Activated CD4-positive, alpha-beta T cell treated with anti-CD3 and anti-CD28 coated beads, Interleukin-2, Interleukin-4, amounts not matched to agents 100 ng/mL and 50 ng/mL, durations not matched to agents 16 hours and 8 hours (primary cell): Measurements from ENCODE around the gene CPVL.
A peak's percentile ranks its signal among the peaks of the same experiment; 100 is the strongest.
"Not testable (repeated sequence)": the region's sequence is repeated elsewhere in the genome, so short reads cannot be mapped to it uniquely, and the experiment has no call there.

Experiments used
- DNase-seq: peaks from one replicate; pipeline ENCODE4 v3.0.0-alpha.2; 2020; ENCODE audit warnings: low spot score

The CPVL gene

DNA sequence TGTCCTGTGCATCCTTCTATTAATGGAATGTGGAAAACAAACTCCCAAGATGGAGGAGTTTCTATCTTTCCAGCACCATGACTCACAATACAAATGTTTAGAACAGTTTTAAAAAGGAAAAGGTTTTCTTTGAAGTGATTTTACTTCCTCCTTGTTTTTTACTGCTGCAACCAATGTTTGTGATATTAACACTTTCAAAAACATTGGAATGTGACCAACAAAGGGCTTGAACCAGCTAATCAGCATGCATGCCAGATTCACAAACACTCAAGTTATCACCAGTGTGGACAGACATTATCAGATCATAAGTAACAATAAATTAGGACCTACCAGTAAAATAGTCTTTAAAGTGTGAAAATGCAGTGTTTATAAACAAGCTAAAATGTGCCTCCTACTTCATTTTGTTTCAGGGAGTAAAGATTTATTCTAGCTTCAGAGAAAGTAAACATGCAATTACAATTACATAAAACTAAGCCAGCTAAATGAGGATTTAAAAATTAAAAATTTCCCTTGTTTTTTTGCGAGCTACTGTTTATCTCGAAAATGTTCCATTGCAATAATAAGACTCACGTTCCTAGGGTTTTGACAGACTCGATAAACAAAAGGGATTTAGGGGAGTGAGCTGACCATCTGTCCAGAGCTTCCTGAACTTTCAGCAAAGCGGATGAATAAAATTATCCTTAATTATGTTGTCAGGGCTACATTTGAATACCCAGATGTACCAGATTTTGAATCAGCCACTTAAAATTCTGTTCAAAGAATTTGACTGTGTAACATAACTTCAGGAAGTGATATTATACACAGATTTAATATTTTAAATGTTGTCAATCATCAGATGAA, 29.8 kb downstream of the CPVL start:
- no peak for DNase-seq

DNA sequence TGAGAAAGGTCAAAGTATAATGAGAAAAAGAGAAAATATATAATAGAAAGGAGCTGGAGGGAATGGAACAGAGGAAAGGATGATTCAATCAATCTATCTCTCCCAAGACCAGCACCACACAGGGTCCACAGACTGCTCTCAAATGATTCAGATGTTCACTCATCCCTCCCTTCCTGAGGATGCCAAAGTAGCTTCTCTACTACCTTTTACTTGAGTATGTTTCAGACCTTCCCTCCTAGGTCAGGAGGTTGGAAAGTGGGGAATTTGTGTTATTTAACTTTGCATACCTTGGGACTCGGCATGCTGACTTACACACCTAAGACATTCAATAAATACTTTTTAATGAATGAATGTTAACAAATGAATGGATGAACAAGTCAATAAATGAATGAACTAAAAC, 30.6 kb downstream of the CPVL start:
- no peak for DNase-seq

DNA sequence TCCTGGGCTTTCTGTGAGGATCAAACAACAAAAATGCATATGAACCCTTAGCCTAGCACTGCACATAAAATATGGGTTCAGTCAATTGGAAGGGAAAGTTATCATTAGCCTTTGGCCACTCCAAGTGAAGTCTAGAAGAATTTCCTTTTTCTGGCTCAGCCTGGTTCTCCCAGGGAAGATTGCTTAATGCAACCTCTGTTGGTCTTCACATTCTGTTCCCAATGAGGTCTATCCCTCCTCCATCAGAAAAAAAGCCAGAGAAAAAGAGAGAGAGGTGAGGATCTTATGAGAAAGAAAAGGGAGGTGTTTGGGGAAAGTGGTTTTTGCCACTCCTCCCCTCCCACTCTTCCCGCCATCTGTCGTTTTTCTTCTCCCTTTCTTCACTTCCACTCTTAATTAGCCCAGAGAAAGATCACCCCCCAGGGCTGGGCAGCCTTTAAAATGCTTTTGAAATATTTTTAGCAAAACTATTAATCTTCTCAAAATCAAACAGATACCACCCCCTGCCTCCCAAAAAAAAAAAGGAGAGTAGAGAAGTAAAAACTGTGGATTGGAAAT, 31.1 kb downstream of the CPVL start:
- no peak for DNase-seq

DNA sequence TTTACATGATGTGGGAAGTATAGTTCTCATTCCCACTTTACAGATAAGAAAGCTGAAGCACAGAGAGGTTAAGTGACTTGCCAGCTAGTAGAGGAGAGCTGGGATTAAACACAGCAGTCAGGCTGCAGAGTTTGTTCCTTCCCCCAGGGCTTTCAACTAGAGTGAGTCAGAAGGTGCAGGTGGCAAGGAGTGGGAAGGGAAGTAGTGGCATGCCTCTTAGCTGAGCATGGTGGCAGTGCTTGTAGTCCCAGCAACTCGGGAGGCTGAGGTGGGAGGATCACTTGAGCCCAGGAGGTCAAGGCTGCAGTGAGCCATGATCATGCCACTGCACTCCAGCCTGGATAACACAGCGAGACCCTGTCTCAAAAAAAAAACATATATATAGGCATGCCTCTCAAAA, 32.1 kb downstream of the CPVL start:
- DNase-seq: not testable (repeated sequence)

DNA sequence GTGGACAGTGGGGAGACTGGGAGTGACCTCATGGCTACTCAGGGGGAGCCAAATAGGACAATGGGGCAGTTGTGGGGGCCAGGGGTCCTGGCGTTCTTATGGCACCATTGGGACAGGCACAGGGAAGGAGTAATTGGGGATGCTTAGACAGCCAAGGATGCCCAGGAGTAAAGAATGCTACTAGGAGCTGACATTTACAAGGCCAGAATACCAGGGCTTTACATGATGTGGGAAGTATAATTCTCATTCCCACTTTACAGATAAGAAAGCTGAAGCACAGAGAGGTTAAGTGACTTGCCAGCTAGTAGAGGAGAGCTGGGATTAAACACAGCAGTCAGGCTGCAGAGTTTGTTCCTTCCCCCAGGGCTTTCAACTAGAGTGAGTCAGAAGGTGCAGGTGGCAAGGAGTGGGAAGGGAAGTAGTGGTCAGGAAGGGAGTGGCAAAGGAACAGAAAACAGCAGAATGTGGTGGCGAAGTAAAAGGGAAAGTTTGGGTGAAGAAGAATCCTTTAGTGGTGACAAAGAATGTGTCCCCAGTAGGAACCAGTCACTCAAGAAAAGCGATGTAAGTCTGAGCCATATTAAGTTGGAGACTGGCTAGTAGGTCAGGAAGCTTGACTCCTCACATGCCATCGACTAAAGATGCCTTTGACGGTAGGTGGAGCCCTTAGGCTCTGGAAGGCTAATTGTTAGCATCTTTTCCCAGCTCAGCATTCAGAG, 32.8 kb downstream of the CPVL start:
- DNase-seq: peak; percentile 22

DNA sequence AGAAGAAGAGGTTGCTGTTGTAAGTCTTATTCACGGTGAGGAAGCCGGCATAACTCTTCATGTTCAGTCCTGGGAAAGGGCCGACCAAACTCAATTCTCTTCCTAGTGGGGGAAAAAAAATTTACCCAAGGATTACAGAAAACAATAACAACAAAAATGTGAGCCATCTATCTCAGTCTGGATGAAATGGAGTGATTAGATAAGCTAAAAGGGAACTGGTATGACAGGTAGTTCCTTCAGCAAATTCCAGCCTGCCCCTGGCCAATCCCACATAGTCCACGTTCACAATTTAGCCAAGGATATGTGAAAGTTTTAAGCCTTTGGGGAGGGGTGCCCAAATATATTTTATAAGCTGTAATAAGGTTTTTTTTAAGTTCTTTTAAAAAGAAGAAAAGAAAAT, 33.6 kb downstream of the CPVL start:
- no peak for DNase-seq

DNA sequence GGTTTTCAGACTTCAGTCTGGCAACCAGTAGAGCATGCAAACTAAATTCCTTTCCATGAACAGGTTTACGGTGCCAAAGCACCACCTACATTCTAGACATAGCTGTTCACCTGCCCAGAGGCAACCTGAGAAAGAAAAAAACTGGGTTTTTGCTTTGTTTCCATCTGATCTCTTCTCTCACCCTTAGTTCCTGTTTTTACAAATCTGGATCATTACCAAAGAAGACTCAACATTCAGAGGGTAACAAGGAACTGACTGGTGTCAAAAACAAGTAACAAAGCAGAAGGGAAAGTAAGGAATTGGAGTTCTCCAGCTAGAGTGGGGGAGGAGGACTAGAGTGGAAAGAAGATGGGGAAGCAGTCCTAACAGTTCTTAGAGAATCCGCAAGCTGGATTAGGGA, 36.4 kb downstream of the CPVL start:
- DNase-seq: no peak

DNA sequence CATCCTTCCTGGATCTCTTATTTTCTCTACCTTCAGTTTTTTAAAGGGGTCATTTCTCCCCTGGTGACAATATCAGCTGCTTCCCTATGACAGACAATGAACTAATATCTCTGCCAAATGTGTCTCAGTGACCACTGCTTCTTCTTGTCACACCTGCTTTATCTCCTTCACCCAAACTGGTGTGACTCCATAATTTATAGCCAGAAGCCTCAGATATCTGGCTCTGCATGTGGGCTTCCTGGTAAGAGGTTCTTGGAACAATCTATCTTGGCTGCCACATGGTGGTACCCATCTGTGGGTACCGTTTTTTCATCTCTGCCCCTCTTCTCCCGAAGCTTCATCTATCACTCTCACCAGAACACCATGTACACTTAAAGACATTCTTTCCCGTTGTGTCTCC, 37.0 kb downstream of the CPVL start:
- no peak for DNase-seq

DNA sequence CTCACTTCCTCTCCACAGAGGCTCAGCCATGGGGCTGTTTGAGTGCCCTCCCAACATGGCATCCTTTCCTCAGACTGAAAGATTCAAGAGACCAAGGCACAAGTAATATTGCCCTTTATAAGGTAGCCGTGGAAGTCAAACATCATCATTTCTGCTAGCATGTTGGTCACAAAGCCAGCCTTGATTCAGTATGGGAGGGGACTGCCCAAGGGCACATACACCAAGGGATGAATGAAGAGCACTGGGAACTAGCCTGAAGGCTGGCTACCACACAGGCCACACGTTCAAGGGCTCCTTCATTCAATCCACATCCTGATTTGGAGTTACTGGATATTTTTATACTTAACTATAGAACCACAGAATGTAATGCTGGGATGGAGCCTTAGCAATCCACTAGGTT, 39.3 kb downstream of the CPVL start:
- no peak for DNase-seq

DNA sequence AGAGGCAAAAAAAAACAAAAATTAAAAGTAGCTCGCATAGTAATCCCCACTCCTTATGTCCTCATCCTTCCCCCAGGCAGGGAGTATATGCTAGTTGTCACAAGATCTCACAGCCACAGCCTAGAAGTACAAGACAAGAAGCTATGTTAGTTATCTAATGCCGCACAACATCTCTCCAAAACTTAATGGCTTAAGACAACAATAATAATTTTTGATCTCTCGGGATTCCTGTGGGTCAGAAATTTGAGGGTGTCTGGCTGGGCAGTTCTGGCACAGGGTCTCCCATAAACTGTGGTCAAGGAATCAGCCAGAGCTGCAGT, 39.7 kb downstream of the CPVL start:
- DNase-seq: no peak

DNA sequence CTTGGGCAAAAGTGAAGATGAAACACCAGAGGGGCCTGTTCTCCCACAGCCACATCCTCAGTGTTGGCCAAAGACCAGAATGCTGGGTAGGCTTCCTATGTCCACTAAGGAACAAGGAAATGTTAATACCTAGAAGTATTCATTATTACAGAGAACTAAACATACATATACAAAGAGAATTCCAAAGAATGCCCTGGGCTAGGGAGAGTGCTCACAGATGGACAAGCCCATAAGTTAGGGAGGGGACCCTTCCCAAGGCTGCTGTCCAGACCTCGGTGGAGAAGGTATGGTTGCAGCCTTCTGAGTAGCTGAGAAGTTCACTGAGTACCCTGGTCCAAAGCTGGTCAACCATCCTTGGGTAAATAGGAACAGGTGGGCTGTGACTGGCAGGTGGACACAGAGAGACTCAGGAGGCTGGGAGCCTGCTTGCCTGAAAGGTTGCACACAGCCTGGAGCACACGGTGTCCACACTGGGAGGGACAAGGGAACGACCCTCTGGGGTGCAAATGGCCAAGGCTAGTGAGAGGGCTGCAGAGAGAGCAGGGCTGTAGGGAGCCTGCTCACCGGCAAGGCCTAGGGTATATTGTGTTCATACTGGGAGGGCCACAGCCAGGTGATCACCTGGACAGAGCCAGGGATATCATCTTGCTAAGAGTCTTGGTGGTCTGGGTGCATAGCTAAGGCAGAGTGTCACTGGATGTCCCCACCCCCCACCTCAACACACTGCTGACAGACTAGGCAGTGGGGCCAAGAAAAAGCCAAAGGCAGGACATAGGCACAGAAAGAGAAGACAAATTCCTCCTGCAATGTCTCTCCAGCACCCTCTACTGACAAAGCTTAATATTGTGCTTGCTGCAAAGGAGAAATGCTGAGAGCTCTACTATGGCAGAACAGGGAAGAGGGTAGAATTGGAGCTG, 40.3 kb downstream of the CPVL start:
- DNase-seq: peak; percentile 61

DNA sequence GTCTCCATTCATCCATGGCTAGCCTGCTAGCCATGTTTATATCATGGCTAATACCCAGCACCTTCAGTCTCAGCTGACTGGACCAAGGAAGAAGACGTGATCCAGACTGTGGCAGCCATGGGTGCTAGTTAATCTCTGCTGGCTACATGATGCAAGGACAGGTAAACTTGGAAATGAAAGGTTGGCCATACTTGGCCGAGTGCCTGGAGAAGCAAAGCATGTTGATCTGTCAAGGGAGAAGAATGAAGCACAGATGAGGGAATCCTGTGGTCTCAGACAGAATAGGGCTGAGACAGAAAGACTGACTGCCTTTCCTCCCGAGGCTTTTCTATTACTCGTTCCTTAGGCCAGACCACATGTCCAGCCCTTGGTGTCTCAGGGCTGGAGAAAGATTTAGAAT, 41.1 kb downstream of the CPVL start:
- DNase-seq: no peak

DNA sequence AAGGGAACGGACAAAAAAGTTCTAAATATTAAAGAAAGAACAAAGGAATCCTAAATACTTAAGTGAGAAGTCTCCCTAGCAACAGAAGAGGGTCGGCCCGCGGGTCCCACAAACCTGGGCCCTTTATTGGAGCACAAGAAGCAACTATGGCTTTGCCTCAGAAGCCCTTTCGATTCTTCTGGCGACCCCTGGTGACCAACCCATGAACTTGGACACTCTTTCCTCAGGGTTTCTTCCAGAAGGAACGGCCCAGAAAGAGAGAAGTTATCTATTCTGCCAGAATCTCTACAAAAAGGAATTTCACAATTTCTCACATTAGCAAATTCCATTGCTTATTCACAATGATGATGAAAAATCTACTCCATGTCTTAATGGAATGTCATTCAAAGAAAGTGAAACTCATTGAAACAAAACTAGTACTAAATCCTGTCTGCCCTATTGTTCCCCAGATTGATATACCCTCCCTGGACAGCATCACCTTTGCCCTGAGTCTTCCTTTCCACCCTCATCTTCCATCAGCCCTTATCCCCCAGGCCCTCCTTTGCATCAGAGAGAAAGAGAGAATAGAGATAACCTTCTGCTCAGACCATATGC, 43.7 kb downstream of the CPVL start:
- peak; percentile 30 for DNase-seq

DNA sequence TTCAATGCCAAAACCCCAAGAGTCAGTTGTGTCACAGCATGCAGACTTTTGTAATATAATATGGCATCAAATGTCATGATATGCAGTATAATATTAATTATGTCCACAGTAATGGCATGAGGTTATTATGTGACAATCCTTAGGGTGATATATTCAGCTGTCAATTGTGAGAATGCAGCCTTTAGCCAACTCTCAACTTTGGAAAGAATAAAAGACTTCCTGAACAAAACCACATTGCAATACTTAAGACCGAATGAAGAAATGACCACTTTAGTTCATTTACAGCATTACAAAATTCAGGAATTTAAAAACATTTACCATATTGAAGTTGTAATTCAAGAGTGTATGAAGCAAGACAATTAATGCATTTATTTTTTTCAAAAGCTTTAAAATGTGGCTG, 45.4 kb downstream of the CPVL start:
- DNase-seq: no peak

DNA sequence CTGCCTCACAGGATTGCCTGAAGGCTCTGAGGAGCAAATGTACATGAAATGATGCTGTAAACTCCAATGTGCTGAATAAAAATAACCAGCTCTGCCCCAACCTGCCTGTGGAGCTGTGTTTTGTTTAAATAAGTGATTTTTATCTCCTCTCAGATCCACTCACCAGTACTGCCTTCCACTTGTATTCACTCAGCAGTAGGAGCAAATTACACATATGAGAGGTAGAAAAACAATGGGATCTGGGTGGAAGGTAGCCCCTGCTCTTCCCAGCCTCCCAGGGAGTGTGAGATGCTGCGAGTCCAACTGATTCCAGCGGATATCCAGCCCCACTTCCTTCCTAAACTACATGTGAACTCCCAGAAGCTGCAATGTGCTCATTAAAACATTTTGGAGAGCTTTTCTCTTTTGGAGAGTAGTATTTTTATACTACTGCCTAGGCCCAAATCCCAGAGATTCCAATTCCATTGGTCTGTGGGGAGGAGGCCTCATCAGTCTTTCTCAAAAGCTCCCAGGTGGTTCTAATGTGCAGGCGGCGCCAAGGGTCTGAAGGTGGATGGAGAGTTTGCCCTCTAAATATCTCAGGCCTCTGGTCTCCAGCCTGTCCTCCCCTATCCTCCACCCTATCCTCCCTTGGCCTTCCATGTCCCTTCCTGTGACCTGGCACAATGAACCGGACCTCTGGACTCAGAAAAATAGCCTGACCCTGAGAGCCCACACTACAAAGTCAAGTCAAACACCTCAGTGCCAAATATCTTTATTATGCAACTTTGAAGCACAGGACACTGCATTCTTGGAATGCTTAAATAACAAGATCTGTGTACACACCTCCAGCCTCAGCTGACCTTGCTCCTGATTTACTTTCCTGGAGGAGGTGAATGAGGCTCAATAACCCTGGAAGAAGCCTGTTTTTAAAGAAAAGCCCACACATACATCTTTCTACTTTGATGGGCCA, 46.2 kb downstream of the CPVL start:
- no peak for DNase-seq

DNA sequence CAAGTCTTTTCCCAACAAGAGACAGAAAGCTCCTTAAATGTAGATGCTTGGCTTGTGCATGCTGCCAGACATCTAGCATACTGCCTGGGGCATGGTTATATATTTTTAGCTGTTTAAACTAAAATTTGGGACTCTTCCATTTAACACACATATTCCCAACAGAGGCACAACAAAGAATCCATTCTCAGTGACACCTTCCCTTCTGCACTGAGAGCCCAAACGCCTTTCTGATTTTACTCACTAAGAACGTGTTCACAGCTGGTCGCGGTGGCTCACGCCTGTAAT, 49.9 kb downstream of the CPVL start:
- DNase-seq: no peak

DNA sequence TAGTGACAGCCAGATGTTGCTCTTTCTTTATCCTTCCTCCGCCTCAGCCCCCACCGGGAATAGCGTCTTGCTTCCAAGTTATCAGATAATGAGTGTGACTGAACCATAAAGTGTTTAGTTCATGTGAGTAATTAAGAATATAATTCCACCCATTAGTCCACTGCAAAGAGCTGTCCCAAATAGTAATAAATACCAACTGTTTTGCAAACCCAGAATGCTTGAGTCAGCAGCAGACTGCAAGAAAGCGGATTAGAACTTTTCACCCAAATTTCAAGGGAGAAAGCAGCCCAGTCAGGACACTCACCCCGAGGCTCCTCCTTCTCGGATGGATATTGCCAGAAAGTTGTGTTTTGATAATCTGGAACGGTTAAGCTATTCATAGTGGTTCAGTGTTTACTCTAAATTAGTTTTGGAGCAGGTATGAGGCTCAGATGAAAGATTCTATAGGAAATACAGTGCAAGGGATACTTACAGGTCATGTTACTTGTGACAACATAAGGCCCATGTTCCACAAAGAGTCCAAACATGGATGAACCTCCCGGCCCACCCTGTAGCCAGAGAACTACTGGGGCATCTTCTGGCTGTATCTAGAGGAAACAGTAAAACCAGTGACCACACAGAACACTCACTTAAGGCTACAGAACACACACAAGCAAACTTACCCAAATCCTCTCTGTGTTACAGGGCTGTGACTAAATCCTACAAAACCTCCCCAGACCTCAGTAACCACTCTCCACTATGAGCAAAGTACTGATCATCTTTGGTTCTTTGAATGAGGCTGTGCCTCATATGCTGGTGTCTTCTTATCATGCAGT, 50.5 kb downstream of the CPVL start:
- no peak for DNase-seq

DNA sequence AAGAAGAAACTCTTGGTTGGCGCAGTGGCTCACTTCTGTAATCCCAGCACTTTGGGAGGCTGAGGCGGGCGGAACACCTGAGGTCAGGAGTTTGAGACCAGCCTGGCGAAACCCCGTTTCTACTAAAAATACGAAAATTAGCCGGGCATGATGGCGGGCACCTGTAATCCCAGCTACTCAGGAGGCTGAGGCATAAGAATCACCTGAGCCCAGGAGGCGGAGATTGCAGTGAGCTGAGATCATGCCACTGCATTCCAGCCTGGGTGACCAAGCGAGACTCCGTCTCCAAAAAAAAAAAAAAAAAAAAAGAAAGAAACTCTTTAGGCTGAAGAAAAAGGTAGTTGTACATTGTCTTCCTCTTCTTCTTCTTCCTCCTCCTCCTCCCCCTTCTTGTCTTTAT, 53.2 kb downstream of the CPVL start:
- DNase-seq: not testable (repeated sequence)

DNA sequence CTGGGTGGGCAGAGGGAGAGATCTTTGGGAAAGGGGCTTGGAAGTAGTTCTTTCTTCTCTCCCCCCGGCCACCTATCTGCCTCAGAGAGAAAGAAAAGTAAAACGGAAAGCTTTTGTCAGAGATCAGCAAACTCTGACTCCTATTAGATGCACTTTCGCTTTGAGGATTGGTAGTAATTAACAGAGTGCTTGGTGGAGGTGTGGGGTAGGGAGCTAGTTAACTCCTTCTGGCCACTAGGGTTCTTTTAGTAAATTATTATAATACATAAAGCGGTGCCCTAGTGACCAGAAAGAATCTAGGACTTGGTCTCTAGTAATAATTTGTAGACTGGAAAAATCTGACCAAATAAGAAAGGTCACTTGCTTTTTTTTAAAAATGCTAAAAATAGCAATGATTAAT, 54.6 kb downstream of the CPVL start:
- peak; percentile 59 for DNase-seq
